ENCODE measurements around the gene KIT.

Gene KIT

DNA sequence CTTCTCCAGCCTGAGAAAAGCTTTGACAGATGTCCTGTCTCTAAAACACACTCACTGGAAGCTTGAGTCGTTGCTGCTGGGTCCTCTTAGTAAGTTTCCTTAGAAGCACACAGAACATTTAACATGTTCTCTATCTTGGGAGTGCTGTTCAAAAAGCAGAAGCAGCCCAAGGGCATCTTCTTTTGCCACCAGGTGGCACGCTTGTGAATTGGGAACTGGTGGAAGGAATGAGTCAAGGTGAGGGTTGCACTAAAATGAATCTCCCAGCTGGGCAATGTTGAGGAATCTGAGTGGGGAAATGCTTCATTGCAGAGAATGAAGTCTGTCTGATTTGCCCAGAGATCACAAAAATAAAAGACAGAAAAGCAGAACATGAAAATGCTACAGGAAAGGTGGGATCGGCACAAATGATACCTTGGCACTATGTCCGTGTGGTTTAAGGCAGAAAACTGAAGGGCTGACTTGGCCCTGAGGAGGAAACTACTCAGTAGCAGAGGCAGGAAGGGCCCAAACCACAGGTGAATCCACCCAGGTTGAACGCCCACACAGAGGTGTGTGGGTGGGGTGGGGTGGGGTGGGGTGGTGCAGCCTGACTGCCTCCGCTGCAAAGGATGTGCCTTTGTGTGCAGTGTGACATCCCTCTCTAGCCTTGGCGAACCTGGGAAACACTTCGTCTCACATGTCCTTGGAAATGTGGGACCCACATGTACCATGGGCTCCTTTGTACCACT is 26.0 kb downstream of the KIT start:
- DNase-seq (ENCODE audit: insufficient read length, low spot score): no peak
- TF ChIP-seq, protein P1, sequence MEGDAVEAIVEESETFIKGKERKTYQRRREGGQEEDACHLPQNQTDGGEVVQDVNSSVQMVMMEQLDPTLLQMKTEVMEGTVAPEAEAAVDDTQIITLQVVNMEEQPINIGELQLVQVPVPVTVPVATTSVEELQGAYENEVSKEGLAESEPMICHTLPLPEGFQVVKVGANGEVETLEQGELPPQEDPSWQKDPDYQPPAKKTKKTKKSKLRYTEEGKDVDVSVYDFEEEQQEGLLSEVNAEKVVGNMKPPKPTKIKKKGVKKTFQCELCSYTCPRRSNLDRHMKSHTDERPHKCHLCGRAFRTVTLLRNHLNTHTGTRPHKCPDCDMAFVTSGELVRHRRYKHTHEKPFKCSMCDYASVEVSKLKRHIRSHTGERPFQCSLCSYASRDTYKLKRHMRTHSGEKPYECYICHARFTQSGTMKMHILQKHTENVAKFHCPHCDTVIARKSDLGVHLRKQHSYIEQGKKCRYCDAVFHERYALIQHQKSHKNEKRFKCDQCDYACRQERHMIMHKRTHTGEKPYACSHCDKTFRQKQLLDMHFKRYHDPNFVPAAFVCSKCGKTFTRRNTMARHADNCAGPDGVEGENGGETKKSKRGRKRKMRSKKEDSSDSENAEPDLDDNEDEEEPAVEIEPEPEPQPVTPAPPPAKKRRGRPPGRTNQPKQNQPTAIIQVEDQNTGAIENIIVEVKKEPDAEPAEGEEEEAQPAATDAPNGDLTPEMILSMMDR (IDR thresholded peaks at IDR 0.05; ENCODE audit: insufficient read depth, missing control alignments): peak; percentile 36
- no peak for FAIRE-seq

DNA sequence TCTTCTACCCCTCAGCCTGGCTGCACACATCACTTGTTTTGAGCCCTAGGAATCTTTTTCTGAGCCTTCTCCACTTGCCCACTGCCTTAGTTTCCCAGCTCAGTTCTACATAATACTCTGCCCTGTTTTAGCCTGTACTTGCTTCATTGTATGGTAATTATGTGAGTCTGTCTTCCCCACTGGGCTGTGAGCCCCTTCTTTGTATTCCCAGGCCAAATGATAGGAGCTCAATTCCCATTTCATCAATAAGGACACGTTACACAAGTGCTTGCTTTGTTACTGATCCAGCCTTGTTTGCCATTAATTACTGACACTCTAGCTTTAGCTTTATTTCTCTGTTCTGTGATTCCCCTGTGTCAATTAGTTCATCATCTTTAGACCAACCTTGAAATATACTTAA is 28.1 kb downstream of the KIT start:
- FAIRE-seq (no peak), DNase-seq (ENCODE audit: insufficient read length, low spot score) (no peak)
- TF ChIP-seq, protein P1 (IDR thresholded peaks at IDR 0.05; ENCODE audit: insufficient read depth, missing control alignments): no peak

DNA sequence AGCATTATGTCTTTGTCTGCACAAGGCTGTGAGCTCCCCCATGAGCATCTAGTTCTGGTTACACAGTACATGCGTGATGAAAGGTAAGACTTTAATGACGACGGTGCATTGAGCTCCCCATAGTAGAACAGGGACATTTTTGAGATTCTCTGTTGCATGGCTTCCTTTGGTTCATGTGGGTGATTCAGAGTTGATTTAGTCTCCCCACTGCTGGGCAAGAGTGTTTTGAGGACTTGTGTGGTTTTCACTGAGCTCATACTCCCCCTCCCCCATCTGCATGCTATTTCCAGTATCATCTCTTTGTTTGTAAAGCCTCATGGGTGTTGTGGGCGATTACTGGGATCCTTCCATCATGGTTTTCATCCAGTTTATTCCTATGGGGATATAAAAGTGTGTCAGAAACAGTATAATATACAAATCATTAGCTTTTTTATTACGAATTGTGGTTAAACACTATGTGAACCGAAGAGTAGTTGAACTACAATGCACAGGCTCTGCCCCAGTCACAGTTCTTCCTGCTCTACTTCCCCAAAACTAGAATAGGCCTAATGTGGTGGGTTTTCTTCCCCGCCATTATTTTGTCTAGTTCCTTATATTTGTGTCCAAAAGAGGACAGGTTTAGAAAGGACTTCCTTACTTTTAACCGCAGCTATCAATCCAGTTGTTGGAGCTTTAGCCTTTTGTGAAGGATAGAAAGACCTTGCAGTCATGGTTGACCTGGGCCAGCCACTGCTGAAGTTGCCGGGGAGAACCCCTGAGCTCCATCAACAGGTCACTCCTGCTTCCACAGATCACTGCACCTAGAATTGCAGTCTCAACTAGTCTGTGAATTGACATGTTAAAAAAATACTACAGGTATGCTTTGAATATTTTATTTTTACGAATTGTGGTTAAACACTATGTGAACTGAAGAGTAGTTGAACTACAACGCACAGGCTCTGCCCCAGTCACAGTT is 30.4 kb downstream of the KIT start:
- FAIRE-seq: no peak
- TF ChIP-seq, protein P1 (IDR thresholded peaks at IDR 0.05; ENCODE audit: insufficient read depth, missing control alignments): no peak
- DNase-seq (ENCODE audit: insufficient read length, low spot score): no peak

DNA sequence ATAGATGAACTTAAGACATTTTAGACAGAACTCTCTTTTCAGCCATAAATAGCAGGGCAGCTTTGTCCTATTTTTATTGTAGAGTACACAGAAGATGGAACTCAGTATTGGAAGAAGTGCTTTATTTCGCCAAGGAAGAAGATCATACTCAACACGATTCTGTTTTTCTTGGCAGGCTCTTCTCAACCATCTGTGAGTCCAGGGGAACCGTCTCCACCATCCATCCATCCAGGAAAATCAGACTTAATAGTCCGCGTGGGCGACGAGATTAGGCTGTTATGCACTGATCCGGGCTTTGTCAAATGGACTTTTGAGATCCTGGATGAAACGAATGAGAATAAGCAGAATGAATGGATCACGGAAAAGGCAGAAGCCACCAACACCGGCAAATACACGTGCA is 37.6 kb downstream of the KIT start:
- FAIRE-seq: no peak
- TF ChIP-seq, protein P1 (IDR thresholded peaks at IDR 0.05; ENCODE audit: insufficient read depth, missing control alignments): no peak
- DNase-seq (ENCODE audit: insufficient read length, low spot score): no peak

DNA sequence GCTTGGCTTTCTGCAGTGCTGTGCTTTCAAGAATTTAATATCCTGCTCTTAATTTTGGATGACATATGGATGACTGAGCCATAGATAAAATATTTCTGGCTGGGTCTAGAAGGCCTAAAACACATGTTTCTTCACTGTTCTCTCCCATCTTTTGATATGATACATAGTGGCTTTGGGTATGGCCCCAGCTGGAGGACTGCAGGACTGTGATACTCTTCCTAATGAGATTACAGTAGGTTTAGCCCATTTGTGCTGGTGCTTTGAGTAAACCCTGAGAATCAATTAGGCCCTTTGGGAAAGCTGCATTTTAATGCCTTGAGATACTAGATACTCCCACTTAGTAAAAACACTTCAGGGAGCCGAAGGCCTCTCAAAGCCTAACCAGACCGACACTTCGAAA is 38.0 kb downstream of the KIT start:
- peak; percentile 20 for DNase-seq (ENCODE audit: insufficient read length, low spot score)
- no peak for FAIRE-seq

DNA sequence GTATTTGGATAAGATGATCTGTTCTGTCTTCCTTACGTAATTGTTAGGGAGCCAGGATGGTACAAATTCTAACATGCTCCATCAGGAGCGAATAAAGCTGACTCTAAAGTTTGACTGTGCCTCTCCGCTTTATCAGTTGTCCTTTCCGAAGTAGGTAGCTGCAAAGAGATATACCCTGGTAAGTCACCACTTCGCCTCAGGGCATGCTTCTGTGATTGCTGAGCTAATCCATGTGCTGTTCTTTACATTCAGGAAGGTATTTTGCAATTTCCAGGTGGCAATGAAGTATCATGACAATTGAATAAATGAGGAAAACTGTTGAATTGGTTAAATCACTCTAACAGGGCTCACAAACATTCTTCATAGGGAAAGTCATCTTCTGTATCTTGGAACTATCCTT is 38.9 kb downstream of the KIT start:
- DNase-seq (ENCODE audit: insufficient read length, low spot score): no peak

More for the DNA sequence above, 38.0 kb downstream of the KIT start:
- TF ChIP-seq, protein P1 (IDR thresholded peaks at IDR 0.05; ENCODE audit: insufficient read depth, missing control alignments): no peak

More for the DNA sequence above, 38.9 kb downstream of the KIT start:
- TF ChIP-seq, protein P1 (IDR thresholded peaks at IDR 0.05; ENCODE audit: insufficient read depth, missing control alignments): no peak
- FAIRE-seq: no peak
